A549 (cell line): ENCODE results near the gene SEMA4D. TPM values are rescaled to one million over a fixed set of nuclear protein-coding genes. Genes with fewer than 3 reads are reported as not detected.

Source experiments
- ATAC-seq, 2 experiments: fragments of 200-7000 bp in 1 of 2; fragments of >200 bp in 1 of 2; cut with Nextera tagmentation in 1 of 2; cut with Tn5 transposase in 1 of 2; 3 replicates each; pipeline versions ENCODE4 v1.8.0 to v1.9.1; 2018 to 2020; ENCODE audit warnings: mild to moderate bottlenecking in 1 of 2, moderate library complexity in 1 of 2
- CTCF ChIA-PET: fragments of 300-600 bp; sonication (Branson Sonifier 250); formaldehyde crosslinking; extraction: SDS; loops from one replicate; lab custom pipeline; 2021; ENCODE audit warnings: antibody characterized with exemption, inconsistent platforms; lab: Yijun Ruan, JAX
- POLR2A ChIA-PET: fragments of 350-600 bp; formaldehyde crosslinking; extraction: SDS; loops from one replicate; lab custom pipeline; 2021; ENCODE audit warnings: antibody characterized with exemption, inconsistent platforms; lab: Yijun Ruan, JAX
- DNase-seq, 2 experiments: peaks; one replicate each; pipeline versions ENCODE4 v3.0.0 to v3.0.0-alpha.2; 2011 to 2016; ENCODE audit warnings: low read depth in 1 of 2, low spot score in 1 of 2
- FAIRE-seq: peaks from 2 replicates; lab custom pipeline; 2011; peaks lifted over from hg19 to GRCh38; lab: Jason Lieb, UNC
- H3K27ac ChIP-seq, 2 experiments: fragments of >200 bp; sonication (Bioruptor Twin); formaldehyde crosslinking; 3 replicates each; pipeline ENCODE4 v1.5.1; 2016 to 2017
- H3K4me1 ChIP-seq: fragments of >200 bp; sonication (Bioruptor Twin); formaldehyde crosslinking; 3 replicates; pipeline ENCODE4 v1.6.1; 2016
- H3K4me2 ChIP-seq: fragments of >200 bp; sonication (Bioruptor Twin); formaldehyde crosslinking; 3 replicates; pipeline ENCODE4 v1.6.1; 2016
- H3K4me3 ChIP-seq: fragments of >200 bp; sonication (Bioruptor Twin); formaldehyde crosslinking; 3 replicates; pipeline ENCODE4 v1.5.1; 2016
- H3K9me3 ChIP-seq: fragments of >200 bp; sonication (Bioruptor Twin); formaldehyde crosslinking; 3 replicates; pipeline ENCODE4 v1.6.1; 2016
- BHLHE40 ChIP-seq: IDR thresholded peaks from 2 replicates; pipeline ENCODE4 v1.6.1; 2012; ENCODE audit warnings: low read depth, low read length, inconsistent platforms
- CBX2 ChIP-seq: fragments of 200-600 bp; sonication (generic); IDR thresholded peaks from 2 replicates; pipeline ENCODE4 v1.6.1; 2016; ENCODE audit warnings: low read depth, mild to moderate bottlenecking, borderline replicate concordance
- CBX8 ChIP-seq: fragments of 200-600 bp; sonication (generic); IDR thresholded peaks from 2 replicates; pipeline ENCODE4 v1.6.1; 2016
- CEBPB ChIP-seq, 2 experiments: fragments of >200 bp in 1 of 2; sonication (Bioruptor Twin) in 1 of 2; formaldehyde crosslinking in 1 of 2; IDR thresholded peaks; 2 replicates each; pipeline ENCODE4 v1.6.1; 2012 to 2016
- CHD2 ChIP-seq: fragments of 150-350 bp; IDR thresholded peaks from 2 replicates; pipeline ENCODE4 v1.6.1; 2014; ENCODE audit warnings: low read length; ENCODE audit not compliant: partially characterized antibody
- CTCF ChIP-seq: fragments of >200 bp; sonication (Bioruptor Twin); formaldehyde crosslinking; IDR thresholded peaks from 3 replicates; pipeline ENCODE4 v1.5.1; 2016
- E2F6 ChIP-seq: IDR thresholded peaks from 2 replicates; pipeline ENCODE4 v1.6.1; 2012; ENCODE audit warnings: low read depth, borderline replicate concordance
- EHF ChIP-seq: fragments of 250-450 bp; sonication (Bioruptor Pico); IDR thresholded peaks from 2 replicates; pipeline ENCODE4 v1.5.0; 2020; ENCODE audit warnings: mild to moderate bottlenecking
- EP300 ChIP-seq, 2 experiments: fragments of >200 bp; sonication (Bioruptor Twin); formaldehyde crosslinking; IDR thresholded peaks; 2 replicates in 1 of 2; 3 replicates in 1 of 2; pipeline ENCODE4 v1.6.1; 2016 to 2017
- FOXS1 ChIP-seq: fragments of 250-450 bp; sonication (Bioruptor Pico); IDR thresholded peaks from 2 replicates; pipeline ENCODE4 v1.5.0; 2020; ENCODE audit warnings: mild to moderate bottlenecking, moderate library complexity
- HDAC2 ChIP-seq: fragments of 200-600 bp; sonication (generic); IDR thresholded peaks from 2 replicates; pipeline ENCODE4 v1.6.1; 2016
- HOXA7 ChIP-seq: fragments of 250-450 bp; sonication (Bioruptor Pico); IDR thresholded peaks from 2 replicates; pipeline ENCODE4 v1.5.0; 2020; ENCODE audit warnings: mild to moderate bottlenecking, moderate library complexity
- JUN ChIP-seq, 2 experiments: fragments of >200 bp; sonication (Bioruptor Twin); formaldehyde crosslinking; IDR thresholded peaks; 2 replicates in 1 of 2; 3 replicates in 1 of 2; pipeline ENCODE4 v1.6.1; 2016 to 2017
- JUNB ChIP-seq: fragments of >200 bp; sonication (Bioruptor Twin); formaldehyde crosslinking; IDR thresholded peaks from 2 replicates; pipeline ENCODE4 v1.6.1; 2016
- KDM5A ChIP-seq: fragments of 200-600 bp; sonication (generic); IDR thresholded peaks from 2 replicates; pipeline ENCODE4 v1.6.1; 2016; ENCODE audit warnings: antibody characterized with exemption, mild to moderate bottlenecking
- MAX ChIP-seq: IDR thresholded peaks from 2 replicates; pipeline ENCODE4 v1.6.1; 2012
- MAZ ChIP-seq: fragments of 150-350 bp; IDR thresholded peaks from 2 replicates; pipeline ENCODE4 v1.6.1; 2014; ENCODE audit warnings: antibody characterized with exemption, low read depth, low read length, borderline replicate concordance
- NFE2L2 ChIP-seq: fragments of 150-350 bp; conservative IDR thresholded peaks from 2 replicates; pipeline ENCODE4 v1.6.1; 2014; ENCODE audit warnings: low read length
- PHF8 ChIP-seq: fragments of 200-600 bp; sonication (generic); IDR thresholded peaks from 2 replicates; pipeline ENCODE4 v1.6.1; 2016; ENCODE audit warnings: low read depth, mild to moderate bottlenecking, antibody characterized with exemption, moderate library complexity, borderline replicate concordance
- POLR2AphosphoS2 ChIP-seq: conservative IDR thresholded peaks from 2 replicates; pipeline ENCODE4 v1.6.1; 2012; ENCODE audit warnings: low read length, improper control_type of control experiment, inconsistent platforms
- REST ChIP-seq: fragments of 200-600 bp; sonication (generic); IDR thresholded peaks from 2 replicates; pipeline ENCODE4 v1.6.1; 2016; ENCODE audit warnings: antibody characterized with exemption, mild to moderate bottlenecking, moderate library complexity
- RNF2 ChIP-seq: fragments of 200-600 bp; sonication (generic); IDR thresholded peaks from 2 replicates; pipeline ENCODE4 v1.6.1; 2016; ENCODE audit warnings: low read depth, mild to moderate bottlenecking, antibody characterized with exemption, moderate library complexity, borderline replicate concordance
- TFCP2L1 ChIP-seq: fragments of 250-450 bp; sonication (Bioruptor Pico); IDR thresholded peaks from 2 replicates; pipeline ENCODE4 v1.5.0; 2021; ENCODE audit warnings: mild to moderate bottlenecking
- TP53 ChIP-seq: fragments of 250-450 bp; sonication (Bioruptor Pico); IDR thresholded peaks from 2 replicates; pipeline ENCODE4 v1.5.0; 2021; ENCODE audit warnings: mild to moderate bottlenecking, moderate library complexity
- ZSCAN20 ChIP-seq: fragments of 250-450 bp; sonication (Bioruptor Pico); IDR thresholded peaks from 2 replicates; pipeline ENCODE4 v1.8.0; 2022; ENCODE audit warnings: mild to moderate bottlenecking, moderate library complexity
- WGBS: methylation state at CpG from one replicate; pipeline ENCODE4 v1.1.6; 2017; ENCODE audit errors: missing lambda C conversion rate; 5-methylcytosine and 5-hydroxymethylcytosine counted together
- polyA plus RNA-seq, 4 experiments: library from polyadenylated mRNA; depleted of rRNA in 3 of 4; stranded (reverse); fragments of >200 nt; fragmentation: RNase III in 1 of 4; extraction: RNeasy Plus Mini Kit Qiagen cat#74134 plus additional on column Dnase treatment in 1 of 4; gene quantifications; 2 replicates in 3 of 4; 3 replicates in 1 of 4; pipeline ENCODE4 v1.2.3, GENCODE V29; 2011 to 2017

Gene SEMA4D
- polyA plus RNA-seq, 2 of the 4 experiments (the other 2 are of a cell fraction): 5.3 to 7.2 TPM

GRCh38 chr9:89477811-89478630 is 19.9 kb downstream of the SEMA4D start:
- DNase-seq (no peak), ATAC-seq (no peak), FAIRE-seq (no peak)
- 88% methylated on average over 9 of the region's 9 CpGs for WGBS
- TF ChIP-seq HOXA7 (CRISPR knock-in tag): no peak
- no peak for TF ChIP-seq E2F6
- no peak for TF ChIP-seq PHF8
- TF ChIP-seq TFCP2L1 (CRISPR knock-in tag): no peak
- no peak for TF ChIP-seq ZSCAN20 (CRISPR knock-in tag)
- no peak for TF ChIP-seq JUN (IDR thresholded peaks at IDR 0.05)
- no peak for TF ChIP-seq MAX
- TF ChIP-seq JUNB: no peak
- TF ChIP-seq HDAC2: no peak
- TF ChIP-seq CHD2: no peak
- TF ChIP-seq FOXS1 (CRISPR knock-in tag): no peak
- no peak for TF ChIP-seq CBX2
- TF ChIP-seq CEBPB (IDR thresholded peaks at IDR 0.05): no peak
- no peak for TF ChIP-seq TP53 (CRISPR knock-in tag)
- no peak for TF ChIP-seq CBX8
- TF ChIP-seq RNF2: no peak
- no peak for TF ChIP-seq MAZ
- no peak for TF ChIP-seq EHF (CRISPR knock-in tag)
- no peak for TF ChIP-seq KDM5A
- Histone ChIP-seq H3K4me1 (0 out of 3 replicates have a peak, but pooled peaks cover 4% of the 10 kb centered on the region), H3K9me3 (no peaks in the 10 kb centered on the region), H3K27ac (no peak overlapping the region), H3K4me2 (no peak overlapping the region), H3K4me3 (no peak overlapping the region)
- CTCF ChIA-PET: no interaction called here
- POLR2A ChIA-PET: no interaction called here

GRCh38 chr9:89477384-89477783 is 20.5 kb downstream of the SEMA4D start:
- no peak for TF ChIP-seq HDAC2
- no peak for TF ChIP-seq CTCF
- no peak for TF ChIP-seq EP300 (IDR thresholded peaks at IDR 0.05)
- no peak for TF ChIP-seq CBX2
- TF ChIP-seq CEBPB (IDR thresholded peaks at IDR 0.05): no peak
- no peak for TF ChIP-seq TP53 (CRISPR knock-in tag)
- TF ChIP-seq JUNB: no peak
- no peak for TF ChIP-seq ZSCAN20 (CRISPR knock-in tag)
- no peak for TF ChIP-seq EHF (CRISPR knock-in tag)
- TF ChIP-seq POLR2AphosphoS2: no peak
- TF ChIP-seq JUN (IDR thresholded peaks at IDR 0.05): no peak
- TF ChIP-seq NFE2L2: no peak
- no peak for TF ChIP-seq BHLHE40
- TF ChIP-seq REST: no peak
- CTCF ChIA-PET: no interaction called here
- no peak for FAIRE-seq
- POLR2A ChIA-PET: no interaction called here
- ATAC-seq: no peak
- no peak for DNase-seq
- no peak overlapping the region for H3K4me3 ChIP-seq
- H3K9me3 ChIP-seq: no peaks in the 10 kb centered on the region
- H3K27ac ChIP-seq: no peak overlapping the region
- WGBS: 84% methylated on average over 7 of the region's 7 CpGs
- H3K4me2 ChIP-seq: no peak overlapping the region
- 0 out of 3 replicates have a peak, but pooled peaks cover 4% of the 10 kb centered on the region for H3K4me1 ChIP-seq
